NCI-H146 treated with DMSO at 0.1 percent for 48 hours (cell line): ENCODE measurements around the gene DDX28.

Source experiments
- DNase-seq: peaks from one replicate; lab custom pipeline; 2025; ENCODE audit not compliant: unreplicated experiment; lab: John Stamatoyannopoulos, UW

Gene DDX28

GRCh38 chr16:68022728-68023537 lies at the start of gene DDX28, which contains the start of gene DUS2:
Gene DDX28, minus strand, starts transcription at chr16:68023232. Its CDS starts 30 bp downstream, at chr16:68023202.
Gene DUS2, plus strand, starts transcription at chr16:68023284. Its CDS starts 14,740 bp downstream, at chr16:68038024.
- peak; percentile 33 for DNase-seq

- no peak for DNase-seq
Measured at GRCh38 chr16:68072038-68072695, 49.1 kb upstream of the DDX28 start.

- DNase-seq: no peak
Measured at GRCh38 chr16:68071518-68071901, 48.5 kb upstream of the DDX28 start.

GRCh38 chr16:68070806-68071517 lies 47.9 kb upstream of the DDX28 start:
- no peak for DNase-seq

GRCh38 chr16:68070249-68070730 lies 47.3 kb upstream of the DDX28 start:
- DNase-seq: no peak

GRCh38 chr16:68069511-68070248 lies 46.6 kb upstream of the DDX28 start:
- DNase-seq: peak; percentile 3

GRCh38 chr16:68068926-68069325 lies 45.9 kb upstream of the DDX28 start:
- no peak for DNase-seq

GRCh38 chr16:68066763-68067162 lies 43.7 kb upstream of the DDX28 start:
- DNase-seq: no peak

GRCh38 chr16:68065716-68066305 lies 42.8 kb upstream of the DDX28 start:
- DNase-seq: no peak

GRCh38 chr16:68064791-68065365 lies 41.8 kb upstream of the DDX28 start:
- peak; percentile 2 for DNase-seq

GRCh38 chr16:68062910-68063393 lies 39.9 kb upstream of the DDX28 start:
- DNase-seq: no peak

GRCh38 chr16:68061396-68061795 lies 38.4 kb upstream of the DDX28 start:
- DNase-seq: no peak

- no peak for DNase-seq
Measured at GRCh38 chr16:68059804-68060203, 36.8 kb upstream of the DDX28 start.

GRCh38 chr16:68055395-68055794 lies 32.4 kb upstream of the DDX28 start:
- no peak for DNase-seq

- no peak for DNase-seq
Measured at GRCh38 chr16:68049449-68049848, 26.4 kb upstream of the DDX28 start.

GRCh38 chr16:68047987-68048386 lies 25.0 kb upstream of the DDX28 start:
- no peak for DNase-seq

- DNase-seq: no peak
Measured at GRCh38 chr16:68046106-68046505, 23.1 kb upstream of the DDX28 start.

- no peak for DNase-seq
Measured at GRCh38 chr16:68041783-68042182, 18.8 kb upstream of the DDX28 start.

GRCh38 chr16:68040506-68041288 lies 17.7 kb upstream of the DDX28 start:
- DNase-seq: peak; percentile 18
